ENCODE measurements around the gene MUC15.

MUC15 gene

GRCh38 chr11:26572770-26573402 lies 823 bp upstream of the MUC15 start:
- no peak for DNase-seq

- no peak for DNase-seq
Measured at GRCh38 chr11:26569646-26570045, 2.4 kb downstream of the MUC15 start.

GRCh38 chr11:26558190-26558589 lies 13.9 kb downstream of the MUC15 start:
- no peak for DNase-seq

- no peak for DNase-seq
Measured at GRCh38 chr11:26557666-26558065, 14.4 kb downstream of the MUC15 start.

GRCh38 chr11:26556582-26556981 lies 15.5 kb downstream of the MUC15 start:
- no peak for DNase-seq

GRCh38 chr11:26554455-26554854 lies 17.6 kb downstream of the MUC15 start:
- DNase-seq = no peak

- no peak for DNase-seq
Measured at GRCh38 chr11:26553182-26553581, 18.9 kb downstream of the MUC15 start.

GRCh38 chr11:26551186-26551801 lies 20.8 kb downstream of the MUC15 start:
- DNase-seq = no peak

- DNase-seq = no peak
Measured at GRCh38 chr11:26550022-26550421, 22.0 kb downstream of the MUC15 start.

GRCh38 chr11:26549176-26549575 lies 22.9 kb downstream of the MUC15 start:
- DNase-seq = no peak

- no peak for DNase-seq
Measured at GRCh38 chr11:26541870-26542269, 30.2 kb downstream of the MUC15 start.

- no peak for DNase-seq
Measured at GRCh38 chr11:26539517-26539916, 32.5 kb downstream of the MUC15 start.

- no peak for DNase-seq
Measured at GRCh38 chr11:26537341-26537740, 34.7 kb downstream of the MUC15 start.

GRCh38 chr11:26527685-26528084 lies 44.4 kb downstream of the MUC15 start:
- DNase-seq = no peak

GRCh38 chr11:26522912-26523610 lies 49.0 kb downstream of the MUC15 start:
- no peak for DNase-seq

- DNase-seq = no peak
Measured at GRCh38 chr11:26519469-26519868, 52.6 kb downstream of the MUC15 start.

GRCh38 chr11:26512196-26512595 lies 59.9 kb downstream of the MUC15 start:
- DNase-seq = no peak

GRCh38 chr11:26510756-26511155 lies 61.3 kb downstream of the MUC15 start:
- no peak for DNase-seq

- no peak for DNase-seq
Measured at GRCh38 chr11:26510164-26510563, 61.9 kb downstream of the MUC15 start.

Measured in activated T-cell treated with anti-CD3 and anti-CD28 coated beads for 4 hours (primary cell).